Endothelial cell (in vitro differentiated cells): Measurements from ENCODE around the gene CALR3. TPM values are rescaled to one million over a fixed set of nuclear protein-coding genes. Genes with fewer than 3 reads are reported as not detected.
"Not testable (repeated sequence)": the region's sequence is repeated elsewhere in the genome, so short reads cannot be mapped to it uniquely, and the experiment has no call there.

Experiments
- DNase-seq: peaks from one replicate; pipeline ENCODE4 v3.0.0; 2021; ENCODE audit warnings: low spot score
- H3K27ac Mint-ChIP-seq: one replicate; pipeline ENCODE4 v1.8.0; 2021; ENCODE audit warnings: mixed read lengths, inconsistent platforms; ENCODE audit not compliant: unreplicated experiment
- H3K27me3 Mint-ChIP-seq: one replicate; pipeline ENCODE4 v1.8.0; 2021; ENCODE audit warnings: mild to moderate bottlenecking, moderate library complexity, mixed read lengths, inconsistent platforms; ENCODE audit not compliant: unreplicated experiment
- H3K36me3 Mint-ChIP-seq: one replicate; pipeline ENCODE4 v1.8.0; 2021; ENCODE audit warnings: mild to moderate bottlenecking, low read depth, mixed read lengths, inconsistent platforms; ENCODE audit not compliant: unreplicated experiment
- H3K4me1 Mint-ChIP-seq: one replicate; pipeline ENCODE4 v1.8.0; 2021; ENCODE audit warnings: mild to moderate bottlenecking, mixed read lengths, inconsistent platforms; ENCODE audit not compliant: unreplicated experiment
- H3K4me3 Mint-ChIP-seq: one replicate; pipeline ENCODE4 v1.8.0; 2021; ENCODE audit warnings: mild to moderate bottlenecking, mixed read lengths, inconsistent platforms; ENCODE audit not compliant: unreplicated experiment
- H3K9me3 Mint-ChIP-seq: one replicate; pipeline ENCODE4 v1.8.0; 2021; ENCODE audit warnings: mixed read lengths, inconsistent platforms; ENCODE audit not compliant: unreplicated experiment
- CTCF ChIP-seq: fragments of 200-600 bp; sonication (generic); IDR thresholded peaks from one replicate; pipeline ENCODE4 v1.5.0; 2021; ENCODE audit warnings: antibody characterized with exemption; ENCODE audit not compliant: unreplicated experiment
- long read RNA-seq: library from polyadenylated mRNA; unstranded; transcript quantifications from one replicate; pipeline ENCODE4 v2.0.0, GENCODE V29; 2020; ENCODE audit not compliant: unreplicated experiment
- total RNA-seq: library from RNA; stranded (reverse); fragmentation: NEBNext Ultra II Directional; extraction: Animal tissue kit (Norgen Biotek cat#: 25700); gene quantifications from one replicate; pipeline ENCODE4 v1.2.1, GENCODE V29; 2021; ENCODE audit not compliant: unreplicated experiment

Gene CALR3
- total RNA-seq: not detected
- long read RNA-seq: 0 reads

- H3K27me3 Mint-ChIP-seq: no peaks in the 10 kb centered on the region
- H3K27ac Mint-ChIP-seq: peak within 1 kb of the TSS; percentile 87
- no peaks in the 10 kb centered on the region for H3K9me3 Mint-ChIP-seq
- H3K36me3 Mint-ChIP-seq: peaks cover 1% of the 10 kb centered on the region
- peak within 1 kb of the TSS; percentile 92 for H3K4me3 Mint-ChIP-seq
- H3K4me1 Mint-ChIP-seq: peaks cover 10% of the 10 kb centered on the region
- peak; percentile 96 for DNase-seq
- TF ChIP-seq CTCF: no peak
Measured at GRCh38 chr19:16495982-16496612, at the start of gene CALR3, which contains the start of gene C19orf44. CALR3 (minus strand) TSS chr19:16496167; CDS start chr19:16496129, 38 bp downstream. C19orf44 (plus strand) TSS chr19:16496394; CDS start chr19:16500793, 4,399 bp downstream.

GRCh38 chr19:16544473-16545231 is 48.7 kb upstream of the CALR3 start:
- peaks cover 2% of the 10 kb centered on the region for H3K27me3 Mint-ChIP-seq
- no peak for DNase-seq
- TF ChIP-seq CTCF: no peak
- H3K9me3 Mint-ChIP-seq: no peaks in the 10 kb centered on the region
- peak overlapping the region; percentile 54 for H3K27ac Mint-ChIP-seq
- peaks cover 22% of the 10 kb centered on the region for H3K4me1 Mint-ChIP-seq
- H3K36me3 Mint-ChIP-seq: peaks cover 7% of the 10 kb centered on the region
- no peak overlapping the region for H3K4me3 Mint-ChIP-seq

GRCh38 chr19:16543734-16544133 is 47.8 kb upstream of the CALR3 start:
- Mint-ChIP-seq H3K27ac (peak overlapping the region; percentile 93), H3K4me1 (peaks cover 24% of the 10 kb centered on the region), H3K36me3 (peaks cover 12% of the 10 kb centered on the region), H3K4me3 (peak overlapping the region; percentile 96)
- not testable (repeated sequence) for DNase-seq, H3K27me3 Mint-ChIP-seq, H3K9me3 Mint-ChIP-seq

GRCh38 chr19:16542910-16543472 is 47.0 kb upstream of the CALR3 start:
- Mint-ChIP-seq H3K4me1 (peaks cover 24% of the 10 kb centered on the region), H3K9me3 (no peaks in the 10 kb centered on the region), H3K4me3 (peak overlapping the region; percentile 96), H3K27ac (peak overlapping the region; percentile 93), H3K27me3 (peaks cover 8% of the 10 kb centered on the region), H3K36me3 (peaks cover 18% of the 10 kb centered on the region)
- no peak for DNase-seq
- TF ChIP-seq CTCF: no peak

GRCh38 chr19:16542045-16542909 is 46.3 kb upstream of the CALR3 start, which contains the start of gene CHERP:
CHERP (minus strand) TSS chr19:16542437; CDS start chr19:16542378, 59 bp downstream.
- Mint-ChIP-seq H3K4me1 (peaks cover 24% of the 10 kb centered on the region), H3K4me3 (peak within 1 kb of the TSS; percentile 96), H3K27me3 (peaks cover 9% of the 10 kb centered on the region), H3K36me3 (peaks cover 25% of the 10 kb centered on the region), H3K27ac (peak within 1 kb of the TSS; percentile 93), H3K9me3 (no peaks in the 10 kb centered on the region)
- no peak for TF ChIP-seq CTCF
- peak; percentile 92 for DNase-seq
